22Rv1 (cell line): ENCODE measurements around the gene GTF3C5.
"Not testable (repeated sequence)": the region's sequence is repeated elsewhere in the genome, so short reads cannot be mapped to it uniquely, and the experiment has no call there.

ENCODE experiments used
- CTCF ChIP-seq: fragments of 450-650 bp; IDR thresholded peaks from 2 replicates; pipeline ENCODE4 v1.5.1; 2017; ENCODE audit warnings: mild to moderate bottlenecking
- ZFX ChIP-seq: fragments of 450-650 bp; IDR thresholded peaks from 2 replicates; pipeline ENCODE4 v1.6.1; 2017; ENCODE audit warnings: antibody characterized with exemption, borderline replicate concordance

- not testable (repeated sequence) for TF ChIP-seq CTCF, ZFX
These were observed 51.3 kb downstream of the GTF3C5 start for GRCh38 chr9:133081957-133082644.
